HPDE6-E6E7 (cell line): ENCODE data around the gene PYROXD2.
"Not testable (repeated sequence)": the region's sequence is repeated elsewhere in the genome, so short reads cannot be mapped to it uniquely, and the experiment has no call there.

Experiments
- DNase-seq: peaks from one replicate; pipeline ENCODE4 v3.0.0; 2011; ENCODE audit warnings: missing footprints; ENCODE audit errors: extremely low spot score

Gene PYROXD2

DNA sequence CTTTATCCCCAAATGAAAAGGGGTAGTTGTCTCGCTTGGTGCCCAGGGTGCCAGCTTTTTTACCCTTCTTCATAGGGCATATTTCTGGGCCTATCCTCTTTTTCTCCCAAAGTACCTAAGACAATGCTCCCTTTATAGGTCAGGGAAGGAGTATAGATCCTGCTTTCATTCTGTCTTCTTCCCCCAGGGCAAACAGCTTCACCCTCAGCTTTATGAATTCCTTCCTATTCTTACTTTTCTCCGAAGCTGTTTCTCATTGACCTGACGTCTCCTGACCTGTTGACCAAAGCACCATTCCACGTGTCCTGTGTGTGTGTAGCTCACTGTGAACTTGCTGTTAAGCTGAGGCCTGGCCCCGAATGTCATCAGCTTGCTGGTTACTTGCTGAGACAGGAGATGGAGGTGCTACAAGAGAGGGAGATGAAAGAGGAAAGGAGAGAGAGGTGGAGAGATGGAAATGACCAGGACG is 48.9 kb downstream of the PYROXD2 start:
- DNase-seq, result no peak

DNA sequence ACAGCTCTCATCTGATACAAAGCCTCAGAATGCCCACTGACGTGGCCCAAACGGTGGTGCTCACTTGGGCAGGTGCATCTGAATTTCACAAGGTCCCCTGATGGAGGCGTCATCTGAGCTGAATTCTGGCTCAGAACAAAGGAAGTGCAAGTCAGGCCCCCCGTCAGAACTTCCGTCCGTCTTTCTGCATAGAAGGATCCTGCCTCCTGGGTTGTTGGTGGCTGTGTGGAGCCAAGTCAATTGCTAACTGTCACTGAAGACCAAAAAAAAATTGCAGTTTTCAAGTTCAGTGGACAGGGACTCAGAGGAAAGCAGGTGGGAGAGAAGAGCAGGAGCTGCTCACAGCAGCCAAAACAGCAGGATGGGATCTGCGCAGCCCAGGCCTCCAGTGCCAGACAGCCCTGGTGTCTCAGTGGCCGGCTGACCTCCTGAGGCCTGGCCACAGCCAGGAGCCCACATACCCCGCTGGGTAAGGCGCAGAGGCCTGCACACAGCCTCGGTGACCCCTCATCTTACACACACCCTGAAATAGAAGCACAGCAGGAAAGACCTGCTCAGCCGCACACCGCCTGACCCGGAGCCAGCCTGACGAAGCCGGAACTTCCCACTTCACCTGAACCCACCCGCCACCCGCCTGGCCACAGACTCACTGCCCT is 49.4 kb downstream of the PYROXD2 start:
- DNase-seq, result no peak

DNA sequence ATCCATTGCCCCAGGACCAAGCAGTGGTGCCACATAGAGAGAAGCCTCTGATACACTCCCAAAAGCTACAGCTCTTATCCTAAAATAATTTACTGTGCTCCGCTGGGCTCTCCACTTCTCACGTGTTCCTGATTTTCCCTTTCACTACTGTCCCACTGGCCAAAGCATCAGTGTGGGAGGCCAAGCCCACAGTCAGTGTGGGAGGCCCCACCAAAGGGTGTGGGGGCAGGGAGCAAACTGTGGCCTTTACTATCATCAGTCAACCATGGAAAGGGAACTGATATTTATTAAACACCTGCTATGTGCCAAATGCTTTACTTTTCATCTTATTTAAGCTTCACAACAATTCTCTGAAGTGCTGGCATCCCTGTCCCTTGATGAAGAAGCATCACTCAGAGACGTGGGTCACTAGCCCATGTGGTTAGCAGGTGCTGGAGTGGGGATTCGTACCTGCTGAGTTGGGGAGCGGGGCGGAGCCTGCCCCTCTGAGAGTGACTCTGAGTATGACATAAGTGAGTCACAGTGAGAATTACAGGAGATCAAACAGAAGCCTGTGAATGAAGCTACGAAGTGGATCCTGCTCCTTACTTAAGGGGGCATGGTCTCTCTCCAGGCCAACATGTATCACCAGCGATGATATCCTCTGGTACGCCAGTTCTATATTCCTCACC is 50.4 kb downstream of the PYROXD2 start:
- DNase-seq, result no peak

DNA sequence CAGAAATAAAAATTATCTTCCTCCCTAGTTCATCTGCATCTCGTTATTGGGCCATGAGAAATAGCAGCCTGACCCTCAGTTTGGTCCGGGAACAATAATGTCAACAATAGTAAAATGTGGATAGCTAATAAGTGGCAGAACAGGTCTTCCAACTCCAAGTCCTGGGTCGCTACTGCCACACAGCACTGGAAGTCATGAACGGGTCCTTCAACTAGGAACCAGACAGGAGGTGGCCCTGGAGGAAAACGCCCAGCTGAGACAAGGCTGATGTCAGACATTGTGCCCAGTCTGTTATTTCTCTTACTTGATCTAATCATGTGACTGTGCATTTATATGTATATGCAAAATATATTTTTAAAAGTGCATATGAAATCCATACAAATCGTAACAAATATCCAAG is 51.8 kb downstream of the PYROXD2 start:
- no peak for DNase-seq

DNA sequence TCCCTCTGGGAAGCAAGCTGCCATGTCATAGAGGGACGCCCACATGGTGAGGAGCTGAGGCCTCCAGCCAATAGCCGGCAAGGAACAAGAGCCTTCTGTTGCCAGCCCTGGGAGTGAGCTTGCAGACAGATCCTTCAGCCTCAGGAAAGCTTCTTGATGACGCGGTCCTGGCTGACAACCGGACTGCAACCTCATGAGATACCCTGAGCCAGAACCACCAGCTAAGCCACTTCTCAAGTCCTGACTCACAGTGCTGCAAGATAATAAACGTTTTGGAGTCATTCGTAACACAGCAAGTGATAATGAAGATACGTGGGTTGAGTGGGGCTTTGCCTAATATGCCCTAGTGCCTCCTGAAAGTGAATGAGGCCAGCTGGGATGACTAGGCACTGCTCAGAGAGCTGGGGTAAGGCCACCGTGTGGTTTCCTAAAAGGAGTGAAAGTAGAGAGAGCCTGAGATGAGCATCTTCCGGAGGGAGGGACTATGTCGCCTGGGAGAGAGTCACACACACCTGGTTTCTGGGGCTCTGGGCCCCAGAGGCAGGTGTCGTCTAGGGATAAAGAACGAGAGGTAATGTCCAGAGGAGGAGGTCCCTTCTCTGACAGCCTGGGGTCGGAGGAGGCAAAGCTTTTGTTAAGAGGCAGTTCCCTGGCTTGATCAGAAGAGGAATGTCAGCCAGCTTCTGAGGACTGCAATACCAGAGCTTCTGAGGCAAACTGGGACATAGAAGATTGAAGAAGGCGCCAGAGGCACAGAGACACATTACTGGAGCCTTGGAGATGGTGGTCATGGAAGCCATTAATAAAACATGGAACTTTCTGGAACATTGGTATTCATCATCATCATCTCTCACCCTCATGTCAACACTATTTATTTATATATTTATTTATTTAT is 53.6 kb downstream of the PYROXD2 start:
- no peak for DNase-seq

DNA sequence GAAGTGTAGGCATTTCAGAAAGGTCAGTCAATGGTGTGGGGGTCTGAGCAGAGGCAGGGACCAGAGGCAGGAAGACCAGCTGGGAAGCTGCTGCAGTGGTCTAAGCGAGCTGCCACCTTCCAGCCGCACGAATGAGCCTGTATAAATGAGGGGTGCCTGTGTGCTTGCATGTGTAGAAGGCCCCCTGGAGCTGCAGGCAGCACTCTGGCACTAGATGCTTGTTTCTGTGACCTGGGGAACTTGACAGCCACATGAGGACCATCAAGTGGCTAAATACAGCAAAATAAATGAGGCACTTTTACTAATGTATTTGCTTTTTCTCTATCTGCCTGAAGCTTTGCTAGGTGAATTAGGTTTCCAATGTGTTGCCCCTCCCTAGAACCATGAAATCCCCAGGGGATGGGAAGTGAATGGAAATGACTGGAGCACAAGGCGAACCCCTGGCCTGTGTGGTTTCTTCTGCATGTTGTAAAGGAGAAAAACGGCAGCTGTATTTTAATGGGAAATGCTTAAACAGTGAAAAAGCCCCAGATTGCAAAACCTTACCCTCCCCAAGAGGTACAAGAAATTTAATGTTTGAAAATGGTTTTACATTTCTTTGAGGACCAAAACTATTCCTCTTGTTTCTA is 57.7 kb downstream of the PYROXD2 start:
- DNase-seq, result no peak

DNA sequence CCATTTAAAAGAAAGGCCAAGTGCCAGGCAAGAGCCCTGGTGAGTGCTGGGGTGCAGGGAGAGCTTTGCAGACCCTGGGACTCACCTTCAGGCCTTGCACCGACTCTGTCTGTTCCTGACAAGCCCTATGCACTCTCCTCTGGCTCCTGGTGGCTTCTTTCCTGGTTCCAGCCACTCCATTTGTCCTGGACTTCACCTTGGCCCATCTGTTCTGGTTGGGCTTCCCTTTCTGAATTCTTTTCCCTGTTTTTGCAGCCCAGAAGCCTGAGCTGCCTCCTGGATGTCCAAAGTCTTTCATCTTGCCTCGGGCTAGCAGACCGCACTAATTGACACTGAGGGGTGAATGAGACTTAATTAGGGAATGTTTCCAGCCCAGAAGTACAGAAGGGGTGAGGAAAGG is 60.5 kb downstream of the PYROXD2 start:
- no peak for DNase-seq

DNA sequence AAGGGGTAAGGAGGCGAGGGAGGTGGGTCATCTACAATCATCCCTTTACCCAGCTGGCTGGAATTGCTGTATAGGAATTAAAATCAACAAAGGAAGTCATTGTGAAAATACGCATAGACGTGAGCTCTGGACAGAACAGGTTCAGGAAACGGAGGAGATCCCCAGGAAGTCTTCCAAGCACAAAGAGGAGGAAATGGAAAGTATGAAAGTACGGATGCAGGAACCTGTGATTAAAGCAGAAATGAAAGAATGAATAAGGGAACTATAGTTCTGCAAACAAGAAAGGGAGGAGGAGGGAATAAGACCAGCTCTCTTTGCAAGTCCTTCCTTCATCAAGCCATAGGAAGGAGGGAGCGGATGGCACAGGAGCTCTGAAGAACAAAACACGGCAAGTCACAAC is 61.8 kb downstream of the PYROXD2 start:
- DNase-seq, result no peak

DNA sequence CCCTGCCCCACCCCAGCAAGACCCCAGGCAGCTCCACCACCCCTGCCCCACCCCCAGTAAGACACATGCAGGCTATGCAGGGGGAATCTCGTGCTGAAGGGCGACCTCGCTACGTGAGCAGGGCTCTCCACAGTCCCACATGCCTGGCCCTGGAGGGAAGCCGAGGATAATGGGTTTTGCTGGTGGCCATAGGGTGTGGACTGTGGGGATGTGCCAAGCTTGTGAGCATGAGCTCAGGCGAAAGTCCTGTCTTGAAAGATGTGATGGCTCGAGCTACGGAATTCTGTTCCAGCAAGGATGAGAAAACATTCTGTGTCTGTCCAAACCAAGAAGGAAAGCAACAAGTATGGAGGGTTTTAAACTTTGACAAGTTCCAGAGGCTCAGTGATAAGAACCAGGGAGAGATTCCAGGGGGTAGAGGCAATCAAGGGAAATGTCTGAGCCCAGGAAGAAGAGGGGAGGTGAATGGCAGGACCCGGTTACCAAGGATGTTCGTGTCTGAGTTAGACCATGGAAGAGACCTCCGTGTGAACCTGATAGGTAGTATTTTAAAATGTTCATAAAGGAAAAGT is 63.1 kb downstream of the PYROXD2 start:
- DNase-seq, result no peak

- DNase-seq, result no peak
These were observed 65.5 kb downstream of the PYROXD2 start for GRCh38 chr10:98349508-98349922.

- DNase-seq, result no peak
These were observed 68.1 kb downstream of the PYROXD2 start for GRCh38 chr10:98346847-98347246.

GRCh38 chr10:98344589-98345038 is 70.4 kb downstream of the PYROXD2 start:
- no peak for DNase-seq

- not testable (repeated sequence) for DNase-seq
These were observed 73.3 kb downstream of the PYROXD2 start for GRCh38 chr10:98341701-98342100.

GRCh38 chr10:98340940-98341310 is 74.1 kb downstream of the PYROXD2 start:
- DNase-seq, result no peak

- no peak for DNase-seq
These were observed 74.6 kb downstream of the PYROXD2 start for GRCh38 chr10:98340261-98340939.

- no peak for DNase-seq
These were observed 75.2 kb downstream of the PYROXD2 start for GRCh38 chr10:98339799-98340198.

GRCh38 chr10:98338896-98339295 is 76.1 kb downstream of the PYROXD2 start:
- DNase-seq, result no peak

GRCh38 chr10:98338318-98338717 is 76.7 kb downstream of the PYROXD2 start:
- no peak for DNase-seq

- DNase-seq, result no peak
These were observed 77.5 kb downstream of the PYROXD2 start for GRCh38 chr10:98337484-98337883.
